ENCODE data around the gene SLC12A3.
"Not testable (repeated sequence)": the region's sequence is repeated elsewhere in the genome, so short reads cannot be mapped to it uniquely, and the experiment has no call there.

SLC12A3 gene

DNA sequence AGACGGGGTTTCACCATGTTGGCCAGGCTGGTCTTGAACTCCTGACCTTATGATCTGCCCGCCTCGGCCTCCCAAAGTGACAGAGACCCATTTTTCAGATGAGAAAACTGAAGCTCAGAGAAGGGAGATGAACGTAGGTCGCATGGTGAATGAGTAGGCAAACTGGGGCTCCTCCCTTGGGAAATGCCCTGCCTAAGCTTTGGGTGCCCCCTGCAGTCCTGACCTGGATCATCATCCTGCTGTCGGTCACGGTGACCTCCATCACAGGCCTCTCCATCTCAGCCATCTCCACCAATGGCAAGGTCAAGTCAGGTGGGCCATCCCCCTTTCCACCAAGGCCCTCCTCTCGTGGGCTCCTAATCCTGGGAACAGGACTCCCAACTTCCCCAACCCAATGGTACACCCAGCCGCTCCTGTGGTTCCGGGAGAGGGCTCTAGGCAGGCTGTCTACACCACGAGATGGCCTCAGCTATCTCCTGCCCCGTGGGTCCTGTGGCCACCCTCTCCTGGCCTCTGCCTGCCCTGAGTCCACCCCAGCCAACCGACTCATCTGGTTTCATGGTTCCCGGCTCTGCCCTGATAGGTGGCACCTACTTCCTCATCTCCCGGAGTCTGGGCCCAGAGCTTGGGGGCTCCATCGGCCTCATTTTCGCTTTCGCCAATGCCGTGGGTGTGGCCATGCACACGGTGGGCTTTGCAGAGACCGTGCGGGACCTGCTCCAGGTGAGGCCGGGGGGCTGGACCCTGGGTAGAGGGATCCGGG, 4.7 kb downstream of the SLC12A3 start:
- no peak for DNase-seq

DNA sequence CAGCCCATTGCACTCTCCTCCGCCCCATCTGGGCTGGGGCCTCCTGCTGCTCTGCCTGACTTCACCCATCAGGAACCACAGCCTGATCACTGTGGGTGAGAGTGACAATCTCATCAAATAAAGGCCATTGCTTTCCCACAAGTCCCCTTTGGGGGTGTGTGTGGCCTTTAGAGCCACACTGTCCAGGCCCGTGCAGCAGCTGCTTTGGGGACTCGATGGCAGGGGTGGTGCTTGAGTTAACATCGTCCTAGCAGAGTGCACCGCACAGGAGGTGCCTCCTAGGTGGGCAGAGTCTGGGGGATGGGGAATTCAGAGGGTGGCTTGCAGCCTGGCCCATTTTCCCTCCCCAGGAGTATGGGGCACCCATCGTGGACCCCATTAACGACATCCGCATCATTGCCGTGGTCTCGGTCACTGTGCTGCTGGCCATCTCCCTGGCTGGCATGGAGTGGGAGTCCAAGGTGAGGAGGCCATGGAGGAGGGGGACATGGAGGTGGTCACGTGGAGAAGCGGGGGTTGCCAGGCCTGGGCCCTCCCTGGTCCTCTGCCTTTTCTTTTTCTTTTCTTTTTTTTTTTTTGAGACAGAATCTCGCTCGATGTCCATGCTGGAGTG, 5.4 kb downstream of the SLC12A3 start:
- no peak for DNase-seq

DNA sequence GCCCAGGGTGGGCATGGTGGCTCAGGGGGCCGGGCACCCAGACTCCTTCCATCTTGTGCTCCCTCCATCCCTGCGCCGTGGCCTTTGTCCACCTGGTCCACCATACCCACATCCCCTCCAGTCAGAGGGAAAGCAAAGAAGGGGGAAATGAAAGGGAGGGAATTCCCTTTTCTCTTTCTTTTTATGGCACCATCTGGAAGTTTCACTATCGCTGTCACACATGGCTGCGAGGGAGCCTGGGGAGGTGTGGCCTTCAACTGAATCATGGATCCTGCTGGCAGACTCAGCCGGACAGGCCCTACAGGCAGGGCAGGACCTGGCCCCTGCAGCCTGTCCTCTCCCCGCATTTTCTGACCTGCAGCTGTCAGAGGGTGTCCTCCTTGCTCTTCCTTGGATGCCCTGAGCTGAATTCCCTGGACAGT, 6.2 kb downstream of the SLC12A3 start:
- no peak for DNase-seq

DNA sequence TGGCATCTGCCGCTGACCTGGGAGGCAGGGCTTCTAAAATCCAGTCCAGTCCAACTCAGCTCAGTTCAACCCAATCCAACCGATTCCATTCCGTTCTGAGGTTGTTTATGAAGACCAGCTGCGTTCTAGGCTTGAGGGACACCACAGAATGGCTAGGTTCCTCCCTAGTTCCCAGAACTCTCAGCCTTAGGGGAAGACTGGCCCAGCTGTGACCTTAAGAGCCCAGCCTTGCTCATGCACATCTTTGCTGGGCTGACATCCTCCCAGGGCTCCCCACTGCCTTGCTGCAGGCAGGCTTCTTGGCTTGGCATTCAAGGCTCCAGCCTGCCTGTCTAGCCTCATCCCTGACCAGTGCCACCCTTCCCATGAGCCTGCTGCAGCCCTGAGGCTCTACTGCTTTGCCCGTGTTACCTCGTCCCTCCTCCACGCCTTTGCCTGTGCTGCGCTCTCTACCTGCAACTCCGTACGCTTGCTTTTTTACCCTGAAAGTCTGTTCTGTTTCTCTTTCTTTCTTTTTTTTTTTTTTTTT, 7.9 kb downstream of the SLC12A3 start:
- DNase-seq, result no peak

DNA sequence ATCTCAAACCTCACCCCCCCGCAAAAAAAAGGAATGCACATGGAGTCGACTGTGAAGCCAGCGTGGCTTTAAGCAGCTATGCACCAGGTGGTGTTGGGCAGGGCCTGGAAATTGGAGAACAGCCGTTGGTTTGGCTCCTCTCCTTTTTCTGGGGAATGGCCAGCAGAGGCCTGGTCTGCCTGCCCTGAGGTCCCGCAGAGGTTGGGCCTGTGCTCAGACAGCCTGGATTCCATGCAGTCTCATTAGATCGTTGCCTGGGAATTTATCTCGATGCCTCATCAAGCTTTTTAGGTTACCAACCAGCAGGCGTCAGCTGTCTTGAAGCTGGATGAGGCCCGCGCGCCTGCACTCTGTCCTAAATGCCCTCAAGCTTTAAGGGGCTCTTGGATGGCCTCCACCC, 9.8 kb downstream of the SLC12A3 start:
- no peak for DNase-seq

DNA sequence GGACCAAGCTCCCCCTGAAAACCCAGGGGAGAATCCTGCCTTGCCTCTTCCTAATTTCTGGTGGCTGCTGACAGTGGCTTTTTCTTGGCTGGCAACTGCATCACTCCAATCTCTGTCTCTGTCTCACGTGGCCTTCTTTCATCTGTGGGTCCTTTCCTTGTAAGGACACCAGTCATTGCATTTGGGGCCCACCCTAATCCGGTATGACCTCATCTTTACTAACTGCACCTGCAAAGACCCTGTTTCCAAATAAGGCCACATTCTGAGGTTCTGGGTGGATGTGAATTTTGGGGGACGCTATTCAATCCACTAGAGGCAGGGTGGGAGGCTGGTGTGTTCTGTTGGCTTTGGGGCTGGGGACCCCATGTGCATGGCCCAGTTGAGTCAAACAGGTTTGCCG, 11.0 kb downstream of the SLC12A3 start:
- no peak for DNase-seq

DNA sequence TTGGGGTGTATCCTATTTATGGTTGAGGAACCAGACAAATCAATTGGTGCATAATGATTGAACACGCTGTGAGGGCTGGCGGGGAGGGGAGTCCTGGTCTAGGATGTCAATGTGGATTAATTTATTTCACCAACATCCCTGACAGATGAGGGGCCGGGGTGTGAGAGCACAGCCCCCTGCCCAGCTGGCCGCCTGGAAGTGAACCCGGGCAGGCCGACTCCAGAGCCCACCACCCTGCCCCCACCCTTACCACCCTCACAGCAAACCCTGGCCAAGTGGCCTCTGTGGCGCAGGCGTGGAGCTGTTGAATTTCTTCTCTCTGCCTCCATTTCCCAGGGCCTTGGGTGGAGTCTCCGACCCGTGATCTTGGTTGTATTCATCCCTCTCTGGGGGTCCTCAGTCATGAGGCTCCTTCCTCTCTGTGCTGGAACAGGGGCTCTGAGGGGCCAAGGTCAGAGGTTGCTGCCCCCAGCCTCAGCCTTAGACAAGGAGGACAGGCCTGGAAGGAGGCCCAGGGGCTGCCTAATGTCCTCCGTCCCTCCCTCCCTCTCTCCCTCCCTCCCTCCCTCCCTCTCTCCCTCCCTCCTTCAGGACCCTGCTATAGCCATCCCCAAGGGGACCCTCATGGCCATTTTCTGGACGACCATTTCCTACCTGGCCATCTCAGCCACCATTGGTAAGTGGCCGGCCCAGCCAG, 12.6 kb downstream of the SLC12A3 start:
- no peak for DNase-seq

DNA sequence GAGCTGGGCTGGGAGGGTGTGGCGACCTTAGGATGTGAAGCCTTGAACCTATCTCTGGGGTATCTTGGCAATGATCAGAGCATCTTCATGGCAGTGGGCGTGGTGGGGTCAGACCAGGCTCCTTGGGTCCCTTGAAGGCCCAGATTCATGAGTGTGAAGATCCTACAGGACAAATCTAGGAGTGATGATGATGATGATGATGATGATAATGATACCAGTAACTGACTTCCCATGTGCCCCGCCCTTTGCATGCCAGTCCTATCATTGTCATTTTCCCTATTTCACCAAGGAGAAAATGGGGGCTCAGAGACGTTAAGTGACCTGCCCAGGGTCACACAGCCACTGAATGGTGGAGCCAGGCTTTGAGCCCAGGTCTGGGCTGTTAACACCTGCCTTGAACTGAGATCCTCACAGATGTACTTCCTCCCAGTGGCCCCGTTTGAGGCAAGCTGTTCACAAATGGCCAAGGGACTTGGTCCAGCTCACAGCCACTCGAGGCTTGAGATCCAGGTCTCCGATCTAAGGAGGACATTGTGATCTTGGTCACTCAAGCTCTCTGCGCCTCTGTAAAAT, 13.4 kb downstream of the SLC12A3 start:
- no peak for DNase-seq

DNA sequence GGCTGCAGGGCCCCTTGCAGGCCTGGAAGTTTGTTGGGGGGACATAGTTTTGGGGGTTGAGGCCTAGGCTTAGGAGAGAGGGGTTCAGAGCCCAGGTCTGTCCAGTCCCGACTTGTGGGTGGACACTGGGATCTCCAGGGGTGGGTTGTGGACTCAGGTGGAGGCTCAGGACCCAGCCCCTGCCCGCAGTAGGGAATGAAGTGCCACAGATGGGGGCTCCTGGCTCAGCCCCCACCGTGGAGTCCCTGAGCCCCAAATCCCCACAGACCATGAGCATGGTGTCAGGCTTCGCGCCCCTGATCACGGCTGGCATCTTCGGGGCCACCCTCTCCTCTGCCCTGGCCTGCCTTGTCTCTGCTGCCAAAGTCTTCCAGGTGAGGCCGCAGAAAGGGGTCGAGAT, 14.3 kb downstream of the SLC12A3 start:
- no peak for DNase-seq

DNA sequence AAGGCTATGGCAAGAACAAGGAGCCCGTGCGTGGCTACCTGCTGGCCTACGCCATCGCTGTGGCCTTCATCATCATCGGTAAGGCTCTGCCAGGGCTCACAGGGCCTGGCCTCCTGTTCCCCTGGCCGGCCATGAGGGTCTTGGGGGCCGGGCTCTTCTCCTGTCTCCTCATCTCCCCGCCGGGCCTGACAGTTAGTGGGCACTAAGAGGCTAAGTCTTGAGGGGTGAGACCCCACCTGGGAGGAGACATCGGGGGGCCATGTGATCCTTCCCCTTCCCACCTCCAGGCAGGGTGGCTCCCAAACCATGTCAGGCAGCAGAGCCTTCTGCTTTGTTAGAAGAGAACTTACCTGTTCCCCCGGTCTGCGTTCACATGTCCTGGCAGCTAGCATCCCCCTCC, 15.2 kb downstream of the SLC12A3 start:
- DNase-seq, result no peak

DNA sequence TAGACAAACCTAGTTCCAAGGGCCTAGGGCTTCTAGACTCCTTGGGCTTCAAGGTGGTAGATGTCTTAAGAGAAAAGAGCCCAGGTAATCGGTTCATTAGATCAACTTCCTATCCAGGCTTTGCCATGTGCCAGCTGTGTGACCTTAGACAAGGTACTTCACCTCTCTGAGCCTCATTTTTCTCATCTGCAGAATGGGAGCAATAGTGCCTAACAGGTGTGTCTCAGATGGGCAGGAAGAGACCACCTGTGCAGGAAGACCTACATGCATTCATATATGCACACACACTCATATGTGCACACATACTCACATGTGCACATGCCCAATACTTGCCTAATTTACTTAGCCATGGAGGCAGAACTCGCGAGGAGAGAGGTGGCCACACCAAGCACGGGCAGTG, 15.7 kb downstream of the SLC12A3 start:
- DNase-seq, result no peak

DNA sequence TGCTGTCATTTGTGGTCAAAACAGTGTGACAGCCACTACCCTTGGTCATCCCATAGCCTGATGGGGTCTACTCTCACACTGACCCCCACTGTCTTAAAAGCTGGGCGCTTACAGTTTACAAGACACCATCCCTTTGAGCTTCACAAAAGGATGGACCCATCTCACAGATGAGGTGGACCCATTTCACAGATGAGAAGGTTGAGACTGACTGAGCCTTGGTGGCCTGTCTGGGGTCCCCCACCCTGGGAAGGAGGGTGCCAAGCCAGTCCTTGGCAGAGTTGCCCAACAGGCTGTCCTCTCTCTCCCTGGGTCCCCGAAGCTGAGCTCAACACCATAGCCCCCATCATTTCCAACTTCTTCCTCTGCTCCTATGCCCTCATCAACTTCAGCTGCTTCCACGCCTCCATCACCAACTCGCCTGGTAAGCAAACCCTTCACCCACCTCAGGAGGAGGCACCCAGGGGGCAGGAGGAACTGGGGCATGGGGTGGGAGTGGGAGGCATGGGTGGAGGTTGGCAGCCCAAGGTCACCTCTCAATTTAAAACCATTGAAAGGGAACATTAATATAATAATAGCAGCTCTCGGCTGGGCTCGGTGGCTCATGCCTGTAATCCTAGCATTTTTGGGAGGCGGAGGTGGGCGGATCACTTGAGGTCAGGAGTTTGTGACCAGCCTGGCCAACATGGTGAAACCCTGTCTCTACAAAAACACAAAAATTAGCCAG, 17.2 kb downstream of the SLC12A3 start:
- DNase-seq, result no peak

DNA sequence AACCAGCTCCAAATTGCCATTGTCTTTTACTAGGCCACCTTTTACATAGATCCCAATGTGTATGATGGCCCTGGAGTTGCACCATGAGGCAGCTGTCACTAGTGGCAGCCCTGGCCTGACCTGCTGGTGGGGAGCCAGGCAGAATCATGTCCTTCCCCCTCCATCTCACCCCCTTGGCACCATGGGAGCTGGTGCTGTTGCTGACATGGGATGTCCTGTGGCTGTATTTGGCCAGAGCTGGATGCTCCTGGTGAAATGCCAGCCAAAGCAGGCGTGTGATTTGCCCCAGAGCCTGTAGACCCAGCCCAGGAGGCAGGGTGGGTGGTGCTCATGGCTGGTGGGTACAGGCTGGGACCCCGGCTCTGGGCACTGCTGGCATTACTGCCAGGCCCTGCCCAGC, 18.6 kb downstream of the SLC12A3 start:
- no peak for DNase-seq

DNA sequence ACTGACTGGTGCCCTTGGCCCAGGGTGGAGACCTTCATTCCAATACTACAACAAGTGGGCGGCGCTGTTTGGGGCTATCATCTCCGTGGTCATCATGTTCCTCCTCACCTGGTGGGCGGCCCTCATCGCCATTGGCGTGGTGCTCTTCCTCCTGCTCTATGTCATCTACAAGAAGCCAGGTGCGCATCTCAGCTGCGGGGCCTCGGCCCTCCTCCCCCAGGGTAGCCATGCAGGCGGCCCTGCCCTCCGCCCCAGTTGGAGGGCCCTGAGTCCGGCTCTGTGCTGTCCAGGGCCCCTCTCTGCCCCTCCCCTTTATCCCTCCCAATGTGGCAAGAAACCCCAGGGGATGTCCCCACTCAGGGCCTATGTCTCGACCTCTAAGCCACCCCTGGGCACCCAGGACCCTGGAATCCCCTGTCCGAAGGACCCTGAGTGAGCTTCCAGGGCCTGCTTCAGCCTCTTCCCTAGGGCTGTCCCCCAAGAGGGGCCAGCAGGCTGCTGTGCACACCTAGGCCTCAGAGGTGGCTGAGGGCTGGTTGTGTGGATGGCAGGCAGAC, 19.1 kb downstream of the SLC12A3 start:
- no peak for DNase-seq

DNA sequence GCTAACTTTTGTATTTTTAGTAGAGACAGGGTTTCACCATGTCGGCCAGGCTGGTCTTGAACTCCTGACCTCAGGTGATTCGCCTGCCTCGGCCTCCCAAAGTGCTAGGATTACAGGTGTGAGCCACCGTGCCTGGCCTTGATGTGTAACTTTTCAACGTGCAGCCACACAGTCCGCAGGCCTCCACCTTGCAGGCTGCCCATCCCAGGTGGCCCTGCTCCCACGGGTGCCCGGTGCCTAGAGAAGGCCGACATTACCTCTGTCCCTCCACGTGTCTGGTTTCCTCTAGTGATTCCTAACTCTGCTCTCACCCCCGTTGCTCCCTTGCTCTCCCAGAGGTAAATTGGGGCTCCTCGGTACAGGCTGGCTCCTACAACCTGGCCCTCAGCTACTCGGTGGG, 19.9 kb downstream of the SLC12A3 start:
- DNase-seq, result not testable (repeated sequence)

DNA sequence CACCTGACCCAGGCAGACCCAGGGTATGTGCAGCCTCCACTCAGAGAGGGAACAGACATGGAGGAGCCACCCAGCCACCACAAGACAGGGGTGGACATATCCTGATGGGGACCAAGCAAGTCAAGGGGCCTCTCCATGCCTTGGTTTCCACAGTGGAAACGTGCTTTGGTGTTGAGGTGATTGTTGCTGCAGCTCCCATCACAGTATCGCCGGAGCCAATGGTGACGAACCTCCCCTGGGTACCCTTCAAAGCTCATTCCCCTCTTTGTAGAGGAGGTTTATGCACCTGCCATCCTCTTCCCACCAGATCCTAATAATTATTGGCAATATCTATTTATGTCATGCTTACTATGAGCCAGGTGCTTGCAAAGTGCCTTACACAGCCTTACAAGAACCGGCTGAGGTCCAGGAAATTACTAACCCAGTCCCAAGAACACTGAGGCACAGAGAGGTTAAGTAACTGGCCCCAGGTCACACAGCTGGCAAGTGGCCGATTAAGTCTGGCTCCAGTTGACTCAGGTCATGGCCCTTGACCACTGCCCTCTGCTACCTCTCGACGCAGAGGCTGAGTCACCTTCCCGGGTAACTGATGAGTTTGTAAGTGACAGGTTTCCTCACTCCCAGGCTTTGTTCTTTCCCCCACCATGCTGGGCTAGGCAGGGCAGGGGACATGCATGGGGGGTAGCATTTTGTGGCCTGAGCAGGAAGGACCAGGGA, 20.6 kb downstream of the SLC12A3 start:
- no peak for DNase-seq

DNA sequence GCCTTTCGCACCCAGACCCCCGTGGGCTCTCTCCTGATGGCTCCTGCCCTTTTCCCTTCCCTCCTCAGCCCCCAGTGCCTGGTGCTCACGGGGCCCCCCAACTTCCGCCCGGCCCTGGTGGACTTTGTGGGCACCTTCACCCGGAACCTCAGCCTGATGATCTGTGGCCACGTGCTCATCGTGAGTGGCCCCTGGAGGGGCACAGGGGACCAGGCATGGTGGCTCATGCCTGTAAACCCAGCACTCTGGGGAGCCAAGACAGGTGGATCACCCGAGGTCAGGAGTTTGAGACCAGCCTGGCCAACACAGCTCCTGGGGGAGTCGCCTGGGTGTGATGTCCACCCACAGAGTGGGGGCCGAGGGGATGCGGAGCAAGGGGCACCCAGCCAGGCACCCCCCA, 21.3 kb downstream of the SLC12A3 start:
- no peak for DNase-seq

DNA sequence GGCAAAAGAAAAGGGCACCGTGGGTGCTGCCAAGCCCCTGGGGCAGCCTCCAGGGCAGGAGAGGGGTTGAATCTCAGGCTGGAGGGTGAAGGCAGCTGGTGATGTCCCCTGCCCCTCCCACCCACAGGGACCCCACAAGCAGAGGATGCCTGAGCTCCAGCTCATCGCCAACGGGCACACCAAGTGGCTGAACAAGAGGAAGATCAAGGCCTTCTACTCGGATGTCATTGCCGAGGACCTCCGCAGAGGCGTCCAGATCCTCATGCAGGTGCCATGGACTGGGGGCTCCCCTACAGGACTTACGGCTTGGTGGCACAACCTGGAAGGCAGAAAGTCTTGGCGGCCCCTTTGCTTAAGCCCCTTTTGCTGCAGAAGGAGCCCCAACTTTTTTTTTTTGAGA, 21.8 kb downstream of the SLC12A3 start:
- no peak for DNase-seq

DNA sequence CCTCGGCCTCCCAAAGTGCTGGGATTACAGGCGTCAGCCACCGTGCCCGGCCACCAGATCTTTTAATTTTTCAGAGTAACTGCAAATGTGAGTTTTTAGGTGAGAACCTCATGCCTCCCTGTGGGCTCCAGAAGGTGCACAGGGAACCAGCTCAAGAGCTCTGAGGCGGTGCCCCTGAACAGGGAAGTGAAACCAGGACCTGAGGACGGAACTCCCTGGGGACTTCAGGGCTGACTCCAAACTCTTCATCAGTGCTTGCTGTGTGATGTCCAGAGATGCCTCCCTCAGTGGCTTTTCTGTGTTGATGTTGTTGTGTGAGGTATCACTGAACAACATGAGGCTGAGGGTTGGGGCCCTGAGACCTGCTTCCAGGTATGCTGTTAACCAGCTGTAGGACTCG, 23.8 kb downstream of the SLC12A3 start:
- DNase-seq, result no peak

DNA sequence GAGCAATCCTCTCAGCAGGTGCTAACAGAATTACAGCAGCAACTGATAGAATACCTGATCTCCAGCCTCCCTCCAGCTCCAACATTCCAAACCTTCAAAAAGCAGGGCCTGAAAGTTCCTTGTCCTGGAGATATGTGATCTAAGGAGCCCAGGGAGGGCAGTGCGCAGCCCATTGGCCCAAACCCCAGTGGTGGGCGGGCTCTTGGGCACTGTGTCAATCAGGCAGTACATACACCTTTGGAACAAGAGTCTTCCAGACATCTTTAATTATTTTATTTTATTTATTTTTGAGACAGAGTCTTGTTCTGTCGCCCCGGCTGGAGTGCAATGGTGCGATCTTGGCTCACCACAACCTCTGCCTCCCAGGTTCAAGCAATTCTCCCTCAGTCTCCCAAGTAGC, 24.2 kb downstream of the SLC12A3 start:
- DNase-seq, result no peak

DNA sequence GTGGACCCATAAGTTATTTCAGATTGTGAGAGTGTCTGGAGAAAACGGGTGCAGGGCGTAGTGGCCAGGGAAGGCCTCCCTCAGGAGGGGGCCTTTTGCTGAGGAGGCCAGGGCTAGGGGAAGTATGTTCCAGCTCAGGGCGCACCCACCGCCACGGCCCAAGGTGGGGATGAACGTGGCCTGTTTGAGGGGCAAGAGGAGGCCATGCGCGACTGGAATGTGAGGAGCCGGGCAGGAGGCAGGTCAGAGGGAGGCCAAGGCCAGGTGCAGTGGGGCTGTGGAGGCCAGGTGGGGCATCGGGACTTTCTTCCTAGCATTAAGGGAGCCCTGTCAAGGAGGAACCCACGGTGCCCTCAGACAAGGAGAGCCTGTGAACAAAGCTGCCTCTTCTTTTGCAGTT, 26.7 kb downstream of the SLC12A3 start:
- no peak for DNase-seq

DNA sequence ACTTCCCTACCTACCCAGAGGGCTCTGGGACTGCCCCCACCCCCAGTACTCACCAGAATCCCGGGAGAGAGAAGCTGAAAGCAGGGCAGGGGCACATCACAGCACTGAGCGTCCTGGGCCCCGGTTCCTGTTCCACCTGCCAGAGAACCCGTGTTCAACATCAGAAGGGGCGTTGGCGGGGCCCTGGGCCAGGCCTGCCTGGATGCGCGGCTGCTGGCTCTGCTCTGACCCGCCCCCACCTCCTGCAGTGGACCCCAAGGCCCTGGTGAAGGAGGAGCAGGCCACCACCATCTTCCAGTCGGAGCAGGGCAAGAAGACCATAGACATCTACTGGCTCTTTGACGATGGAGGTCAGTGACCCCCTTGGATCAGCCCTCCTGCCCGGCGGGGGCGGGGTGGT, 27.7 kb downstream of the SLC12A3 start:
- no peak for DNase-seq

Data from NCI-H510A treated with DMSO at 0.1 percent for 48 hours (cell line).